Cardiac fibroblast (primary cell): ENCODE results near the gene DNAJC11.

Source experiments
- DNase-seq, 2 donors: peaks; one replicate each; pipeline versions ENCODE4 v3.0.0 to v3.0.0-alpha.2; 2010; ENCODE audit warnings: low read depth in 2 of 2
- H3K4me3 ChIP-seq, 2 donors: replicated peaks in 1 of 2; 1 replicate in 1 of 2; 2 replicates in 1 of 2; pipeline ENCODE4 v1.5.1; 2011; ENCODE audit warnings: low read depth in 2 of 2, low read length in 2 of 2, mild to moderate bottlenecking in 2 of 2, moderate library complexity in 1 of 2
- CTCF ChIP-seq: IDR thresholded peaks from one replicate; pipeline ENCODE4 v1.5.1; 2011; ENCODE audit warnings: low read depth, mild to moderate bottlenecking, low read length, inconsistent platforms

Gene DNAJC11

GRCh38 chr1:6585081-6585722 lies 116.4 kb downstream of the DNAJC11 start:
- H3K4me3 ChIP-seq: no peak overlapping the region
- DNase-seq: no peak
- no peak for TF ChIP-seq CTCF
